GM23338 (cell line): ENCODE measurements around the gene ECT2. TPM values are rescaled to one million over a fixed set of nuclear protein-coding genes. Genes with fewer than 3 reads are reported as not detected.
A peak's percentile ranks its signal among the peaks of the same experiment; 100 is the strongest.

ENCODE experiments used
- ATAC-seq: fragments of 200-7000 bp; cut with Tn5 transposase; 3 replicates; pipeline ENCODE4 v1.9.1; 2020
- DNase-seq: peaks from one replicate; pipeline ENCODE4 v3.0.0-alpha.2; 2015; ENCODE audit warnings: low spot score
- H2AFZ ChIP-seq: fragments of 200-600 bp; sonication (generic); 2 replicates; pipeline ENCODE4 v1.8.0; 2016; ENCODE audit warnings: antibody characterized with exemption, mild to moderate bottlenecking, moderate library complexity
- H3F3A ChIP-seq: fragments of 200-600 bp; sonication (generic); replicated peaks from 2 replicates; pipeline ENCODE4 v1.8.0; 2017; ENCODE audit warnings: antibody characterized with exemption, mixed run types, low read depth
- H3K27ac ChIP-seq: fragments of 200-600 bp; sonication (generic); 2 replicates; pipeline ENCODE4 v1.6.1; 2016; ENCODE audit warnings: low read depth
- H3K27me3 ChIP-seq: fragments of 200-600 bp; sonication (generic); 2 replicates; pipeline ENCODE4 v1.8.0; 2016; ENCODE audit warnings: mild to moderate bottlenecking, mixed run types, moderate library complexity; ENCODE audit not compliant: insufficient read depth
- H3K36me3 ChIP-seq: fragments of 200-600 bp; sonication (generic); 2 replicates; pipeline ENCODE4 v1.8.0; 2016; ENCODE audit warnings: mild to moderate bottlenecking; ENCODE audit not compliant: insufficient read depth
- H3K4me1 ChIP-seq: fragments of 200-600 bp; sonication (generic); 2 replicates; pipeline ENCODE4 v1.8.0; 2016; ENCODE audit warnings: mild to moderate bottlenecking, moderate library complexity; ENCODE audit not compliant: insufficient read depth
- H3K4me2 ChIP-seq: fragments of 200-600 bp; sonication (generic); 2 replicates; pipeline ENCODE4 v1.7.1; 2017; ENCODE audit warnings: mixed run types
- H3K4me3 ChIP-seq: fragments of 200-600 bp; sonication (generic); 2 replicates; pipeline ENCODE4 v1.6.1; 2016; ENCODE audit warnings: mixed run types
- H3K79me2 ChIP-seq: fragments of 200-600 bp; sonication (generic); replicated peaks from 2 replicates; pipeline ENCODE4 v1.8.0; 2017; ENCODE audit warnings: mild to moderate bottlenecking; ENCODE audit not compliant: insufficient read depth
- H3K9me2 ChIP-seq: fragments of 200-600 bp; sonication (generic); 2 replicates; pipeline ENCODE4 v1.8.0; 2017; ENCODE audit not compliant: insufficient read depth
- H4K20me1 ChIP-seq: fragments of 200-600 bp; sonication (generic); replicated peaks from 2 replicates; pipeline ENCODE4 v1.8.0; 2017; ENCODE audit warnings: mild to moderate bottlenecking; ENCODE audit not compliant: insufficient read depth
- H3K27ac Mint-ChIP-seq: 2 replicates; pipeline ENCODE4 v1.8.0; 2020; ENCODE audit warnings: inconsistent platforms, mild to moderate bottlenecking, moderate library complexity, mixed read lengths
- H3K27me3 Mint-ChIP-seq: 3 replicates; pipeline ENCODE4 v1.8.0; 2022; ENCODE audit warnings: low read depth, mild to moderate bottlenecking, moderate library complexity, mixed read lengths, inconsistent platforms; ENCODE audit not compliant: insufficient read depth, poor library complexity
- H3K36me3 Mint-ChIP-seq: 3 replicates; pipeline ENCODE4 v1.8.0; 2021; ENCODE audit warnings: low read depth, mild to moderate bottlenecking, inconsistent platforms, moderate library complexity, mixed read lengths
- H3K4me1 Mint-ChIP-seq: 3 replicates; pipeline ENCODE4 v1.8.0; 2020; ENCODE audit warnings: mild to moderate bottlenecking, inconsistent platforms, mixed read lengths
- H3K4me3 Mint-ChIP-seq: 3 replicates; pipeline ENCODE4 v1.8.0; 2021; ENCODE audit warnings: moderate library complexity, mild to moderate bottlenecking, inconsistent platforms, mixed read lengths
- H3K9me3 Mint-ChIP-seq: 3 replicates; pipeline ENCODE4 v1.8.0; 2020; ENCODE audit warnings: moderate library complexity, mild to moderate bottlenecking, inconsistent platforms, mixed read lengths
- EZH2 ChIP-seq: fragments of 200-600 bp; sonication (generic); IDR thresholded peaks from one replicate; pipeline ENCODE4 v1.8.0; 2017; ENCODE audit warnings: antibody characterized with exemption, mild to moderate bottlenecking, low read depth; ENCODE audit not compliant: unreplicated experiment
- EZH2phosphoT487 ChIP-seq: fragments of 200-600 bp; sonication (generic); IDR thresholded peaks from one replicate; pipeline ENCODE4 v1.8.1; 2018; ENCODE audit warnings: antibody characterized with exemption; ENCODE audit not compliant: unreplicated experiment
- JUNB ChIP-seq: IDR thresholded peaks from one replicate; pipeline ENCODE4 v1.6.1; 2016; ENCODE audit warnings: antibody characterized with exemption; ENCODE audit not compliant: unreplicated experiment
- NANOG ChIP-seq: IDR thresholded peaks from 2 replicates; pipeline ENCODE4 v1.6.1; 2016; ENCODE audit warnings: antibody characterized with exemption, borderline replicate concordance
- POLR2AphosphoS5 ChIP-seq: IDR thresholded peaks from 2 replicates; pipeline ENCODE4 v1.6.1; 2016; ENCODE audit warnings: antibody characterized with exemption, low read depth
- STAT1 ChIP-seq: IDR thresholded peaks from one replicate; pipeline ENCODE4 v1.6.1; 2016; ENCODE audit warnings: antibody characterized with exemption; ENCODE audit not compliant: unreplicated experiment
- ZNF114 ChIP-seq: fragments of 250-450 bp; sonication (Bioruptor Pico); IDR thresholded peaks from 2 replicates; pipeline ENCODE4 v1.5.0; 2020; ENCODE audit warnings: mild to moderate bottlenecking, moderate library complexity
- polyA plus RNA-seq: library from polyadenylated mRNA; unstranded; fragments of >200 nt; fragmentation: Nextera tagmentation; extraction: Ambion mirVana; gene quantifications from 2 replicates; pipeline ENCODE4 v1.2.1, GENCODE V29; 2016
- total RNA-seq: library from RNA; depleted of rRNA; stranded (reverse); fragments of >200 nt; shearing (Covaris generic); gene quantifications from 2 replicates; pipeline ENCODE4 v1.2.3, GENCODE V29; 2014
- TF ChIP-seq, protein P1 (sequence below), 2 experiments: fragments of 200-600 bp in 1 of 2; sonication (generic) in 1 of 2; conservative IDR thresholded peaks; 2 replicates each; pipeline versions ENCODE4 v1.5.1 to v1.6.1; 2016 to 2017; ENCODE audit warnings: antibody characterized with exemption in 2 of 2, low read depth in 2 of 2, mild to moderate bottlenecking in 2 of 2, moderate library complexity in 1 of 2
- TF ChIP-seq, protein P2 (sequence below): IDR thresholded peaks from one replicate; pipeline ENCODE4 v1.6.1; 2018; ENCODE audit warnings: antibody characterized with exemption; ENCODE audit not compliant: unreplicated experiment
- TF ChIP-seq, protein P3 (sequence below): fragments of 250-450 bp; sonication (Bioruptor Pico); IDR thresholded peaks from 2 replicates; pipeline ENCODE4 v1.5.0; 2020; ENCODE audit warnings: mild to moderate bottlenecking, moderate library complexity

ECT2 gene
- total and polyA plus RNA-seq, 2 experiments from 2014 or later: 102 to 111 TPM

DNA sequence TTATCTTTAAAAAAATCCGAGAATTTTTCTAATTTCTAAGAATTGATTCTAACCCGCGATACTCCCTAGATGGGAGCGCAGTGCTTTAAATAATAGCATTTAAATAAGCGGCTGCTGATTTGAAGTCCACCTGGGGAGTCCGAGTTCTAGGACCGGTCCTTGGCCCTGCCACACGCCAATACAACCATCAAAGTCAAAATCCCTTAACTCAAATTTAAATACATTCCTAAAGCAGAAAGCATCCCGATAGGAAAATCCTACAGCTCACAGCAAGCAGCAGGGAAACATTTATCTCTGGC is 508 bp upstream of the ECT2 start:
- no peaks in the 10 kb centered on the region for H3F3A ChIP-seq

More for the DNA sequence above, 508 bp upstream of the ECT2 start:
- H3K36me3 ChIP-seq: 0 out of 2 replicates have a peak, but pooled peaks cover 7% of the 10 kb centered on the region
- H3K27me3 ChIP-seq: no peaks in the 10 kb centered on the region
- peak overlapping the region; percentile 79 for H3K27ac ChIP-seq
- H3K9me2 ChIP-seq: no peaks in the 10 kb centered on the region
- peak overlapping the region; percentile 92 for H3K4me3 Mint-ChIP-seq
- peaks cover 22% of the 10 kb centered on the region for H3K36me3 Mint-ChIP-seq
- peaks cover 3% of the 10 kb centered on the region for H3K27me3 Mint-ChIP-seq
- ATAC-seq (peak; percentile 13), DNase-seq (no peak)
- peak overlapping the region; percentile 69 for H3K4me2 ChIP-seq
- H3K4me1 ChIP-seq: peaks cover 33% of the 10 kb centered on the region
- H3K4me3 ChIP-seq: peak overlapping the region; percentile 47
- no peaks in the 10 kb centered on the region for H3K9me3 Mint-ChIP-seq
- no peak overlapping the region for H2AFZ ChIP-seq
- peak overlapping the region; percentile 95 for H3K27ac Mint-ChIP-seq
- TF ChIP-seq, protein P1, sequence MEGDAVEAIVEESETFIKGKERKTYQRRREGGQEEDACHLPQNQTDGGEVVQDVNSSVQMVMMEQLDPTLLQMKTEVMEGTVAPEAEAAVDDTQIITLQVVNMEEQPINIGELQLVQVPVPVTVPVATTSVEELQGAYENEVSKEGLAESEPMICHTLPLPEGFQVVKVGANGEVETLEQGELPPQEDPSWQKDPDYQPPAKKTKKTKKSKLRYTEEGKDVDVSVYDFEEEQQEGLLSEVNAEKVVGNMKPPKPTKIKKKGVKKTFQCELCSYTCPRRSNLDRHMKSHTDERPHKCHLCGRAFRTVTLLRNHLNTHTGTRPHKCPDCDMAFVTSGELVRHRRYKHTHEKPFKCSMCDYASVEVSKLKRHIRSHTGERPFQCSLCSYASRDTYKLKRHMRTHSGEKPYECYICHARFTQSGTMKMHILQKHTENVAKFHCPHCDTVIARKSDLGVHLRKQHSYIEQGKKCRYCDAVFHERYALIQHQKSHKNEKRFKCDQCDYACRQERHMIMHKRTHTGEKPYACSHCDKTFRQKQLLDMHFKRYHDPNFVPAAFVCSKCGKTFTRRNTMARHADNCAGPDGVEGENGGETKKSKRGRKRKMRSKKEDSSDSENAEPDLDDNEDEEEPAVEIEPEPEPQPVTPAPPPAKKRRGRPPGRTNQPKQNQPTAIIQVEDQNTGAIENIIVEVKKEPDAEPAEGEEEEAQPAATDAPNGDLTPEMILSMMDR (conservative IDR thresholded peaks at IDR 0.05; ENCODE audit: low read depth in 2 of 2): no peak
- TF ChIP-seq ZNF114: no peak
- no peak for TF ChIP-seq STAT1
- no peak for TF ChIP-seq EZH2phosphoT487
- TF ChIP-seq, protein P2, sequence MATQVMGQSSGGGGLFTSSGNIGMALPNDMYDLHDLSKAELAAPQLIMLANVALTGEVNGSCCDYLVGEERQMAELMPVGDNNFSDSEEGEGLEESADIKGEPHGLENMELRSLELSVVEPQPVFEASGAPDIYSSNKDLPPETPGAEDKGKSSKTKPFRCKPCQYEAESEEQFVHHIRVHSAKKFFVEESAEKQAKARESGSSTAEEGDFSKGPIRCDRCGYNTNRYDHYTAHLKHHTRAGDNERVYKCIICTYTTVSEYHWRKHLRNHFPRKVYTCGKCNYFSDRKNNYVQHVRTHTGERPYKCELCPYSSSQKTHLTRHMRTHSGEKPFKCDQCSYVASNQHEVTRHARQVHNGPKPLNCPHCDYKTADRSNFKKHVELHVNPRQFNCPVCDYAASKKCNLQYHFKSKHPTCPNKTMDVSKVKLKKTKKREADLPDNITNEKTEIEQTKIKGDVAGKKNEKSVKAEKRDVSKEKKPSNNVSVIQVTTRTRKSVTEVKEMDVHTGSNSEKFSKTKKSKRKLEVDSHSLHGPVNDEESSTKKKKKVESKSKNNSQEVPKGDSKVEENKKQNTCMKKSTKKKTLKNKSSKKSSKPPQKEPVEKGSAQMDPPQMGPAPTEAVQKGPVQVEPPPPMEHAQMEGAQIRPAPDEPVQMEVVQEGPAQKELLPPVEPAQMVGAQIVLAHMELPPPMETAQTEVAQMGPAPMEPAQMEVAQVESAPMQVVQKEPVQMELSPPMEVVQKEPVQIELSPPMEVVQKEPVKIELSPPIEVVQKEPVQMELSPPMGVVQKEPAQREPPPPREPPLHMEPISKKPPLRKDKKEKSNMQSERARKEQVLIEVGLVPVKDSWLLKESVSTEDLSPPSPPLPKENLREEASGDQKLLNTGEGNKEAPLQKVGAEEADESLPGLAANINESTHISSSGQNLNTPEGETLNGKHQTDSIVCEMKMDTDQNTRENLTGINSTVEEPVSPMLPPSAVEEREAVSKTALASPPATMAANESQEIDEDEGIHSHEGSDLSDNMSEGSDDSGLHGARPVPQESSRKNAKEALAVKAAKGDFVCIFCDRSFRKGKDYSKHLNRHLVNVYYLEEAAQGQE: no peak
- TF ChIP-seq EZH2: no peak
- TF ChIP-seq, protein P3, sequence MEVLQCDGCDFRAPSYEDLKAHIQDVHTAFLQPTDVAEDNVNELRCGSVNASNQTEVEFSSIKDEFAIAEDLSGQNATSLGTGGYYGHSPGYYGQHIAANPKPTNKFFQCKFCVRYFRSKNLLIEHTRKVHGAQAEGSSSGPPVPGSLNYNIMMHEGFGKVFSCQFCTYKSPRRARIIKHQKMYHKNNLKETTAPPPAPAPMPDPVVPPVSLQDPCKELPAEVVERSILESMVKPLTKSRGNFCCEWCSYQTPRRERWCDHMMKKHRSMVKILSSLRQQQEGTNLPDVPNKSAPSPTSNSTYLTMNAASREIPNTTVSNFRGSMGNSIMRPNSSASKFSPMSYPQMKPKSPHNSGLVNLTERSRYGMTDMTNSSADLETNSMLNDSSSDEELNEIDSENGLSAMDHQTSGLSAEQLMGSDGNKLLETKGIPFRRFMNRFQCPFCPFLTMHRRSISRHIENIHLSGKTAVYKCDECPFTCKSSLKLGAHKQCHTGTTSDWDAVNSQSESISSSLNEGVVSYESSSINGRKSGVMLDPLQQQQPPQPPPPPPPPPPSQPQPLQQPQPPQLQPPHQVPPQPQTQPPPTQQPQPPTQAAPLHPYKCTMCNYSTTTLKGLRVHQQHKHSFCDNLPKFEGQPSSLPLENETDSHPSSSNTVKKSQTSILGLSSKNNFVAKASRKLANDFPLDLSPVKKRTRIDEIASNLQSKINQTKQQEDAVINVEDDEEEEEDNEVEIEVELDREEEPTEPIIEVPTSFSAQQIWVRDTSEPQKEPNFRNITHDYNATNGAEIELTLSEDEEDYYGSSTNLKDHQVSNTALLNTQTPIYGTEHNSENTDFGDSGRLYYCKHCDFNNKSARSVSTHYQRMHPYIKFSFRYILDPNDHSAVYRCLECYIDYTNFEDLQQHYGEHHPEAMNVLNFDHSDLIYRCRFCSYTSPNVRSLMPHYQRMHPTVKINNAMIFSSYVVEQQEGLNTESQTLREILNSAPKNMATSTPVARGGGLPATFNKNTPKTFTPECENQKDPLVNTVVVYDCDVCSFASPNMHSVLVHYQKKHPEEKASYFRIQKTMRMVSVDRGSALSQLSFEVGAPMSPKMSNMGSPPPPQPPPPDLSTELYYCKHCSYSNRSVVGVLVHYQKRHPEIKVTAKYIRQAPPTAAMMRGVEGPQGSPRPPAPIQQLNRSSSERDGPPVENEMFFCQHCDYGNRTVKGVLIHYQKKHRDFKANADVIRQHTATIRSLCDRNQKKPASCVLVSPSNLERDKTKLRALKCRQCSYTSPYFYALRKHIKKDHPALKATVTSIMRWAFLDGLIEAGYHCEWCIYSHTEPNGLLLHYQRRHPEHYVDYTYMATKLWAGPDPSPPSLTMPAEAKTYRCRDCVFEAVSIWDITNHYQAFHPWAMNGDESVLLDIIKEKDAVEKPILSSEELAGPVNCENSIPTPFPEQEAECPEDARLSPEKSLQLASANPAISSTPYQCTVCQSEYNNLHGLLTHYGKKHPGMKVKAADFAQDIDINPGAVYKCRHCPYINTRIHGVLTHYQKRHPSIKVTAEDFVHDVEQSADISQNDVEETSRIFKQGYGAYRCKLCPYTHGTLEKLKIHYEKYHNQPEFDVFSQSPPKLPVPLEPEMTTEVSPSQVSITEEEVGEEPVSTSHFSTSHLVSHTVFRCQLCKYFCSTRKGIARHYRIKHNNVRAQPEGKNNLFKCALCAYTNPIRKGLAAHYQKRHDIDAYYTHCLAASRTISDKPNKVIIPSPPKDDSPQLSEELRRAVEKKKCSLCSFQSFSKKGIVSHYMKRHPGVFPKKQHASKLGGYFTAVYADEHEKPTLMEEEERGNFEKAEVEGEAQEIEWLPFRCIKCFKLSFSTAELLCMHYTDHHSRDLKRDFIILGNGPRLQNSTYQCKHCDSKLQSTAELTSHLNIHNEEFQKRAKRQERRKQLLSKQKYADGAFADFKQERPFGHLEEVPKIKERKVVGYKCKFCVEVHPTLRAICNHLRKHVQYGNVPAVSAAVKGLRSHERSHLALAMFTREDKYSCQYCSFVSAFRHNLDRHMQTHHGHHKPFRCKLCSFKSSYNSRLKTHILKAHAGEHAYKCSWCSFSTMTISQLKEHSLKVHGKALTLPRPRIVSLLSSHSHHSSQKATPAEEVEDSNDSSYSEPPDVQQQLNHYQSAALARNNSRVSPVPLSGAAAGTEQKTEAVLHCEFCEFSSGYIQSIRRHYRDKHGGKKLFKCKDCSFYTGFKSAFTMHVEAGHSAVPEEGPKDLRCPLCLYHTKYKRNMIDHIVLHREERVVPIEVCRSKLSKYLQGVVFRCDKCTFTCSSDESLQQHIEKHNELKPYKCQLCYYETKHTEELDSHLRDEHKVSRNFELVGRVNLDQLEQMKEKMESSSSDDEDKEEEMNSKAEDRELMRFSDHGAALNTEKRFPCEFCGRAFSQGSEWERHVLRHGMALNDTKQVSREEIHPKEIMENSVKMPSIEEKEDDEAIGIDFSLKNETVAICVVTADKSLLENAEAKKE (CRISPR knock-in tag): no peak
- TF ChIP-seq NANOG: no peak
- no peak for TF ChIP-seq JUNB
- TF ChIP-seq POLR2AphosphoS5: no peak
- H3K4me1 Mint-ChIP-seq: peaks cover 37% of the 10 kb centered on the region
- peaks cover 15% of the 10 kb centered on the region for H4K20me1 ChIP-seq
- H3K79me2 ChIP-seq: peaks cover 41% of the 10 kb centered on the region
